K562 (cell line): ENCODE results near the gene SEPTIN12. TPM values are rescaled to one million over a fixed set of nuclear protein-coding genes. Genes with fewer than 3 reads are reported as not detected.
A peak's percentile ranks its signal among the peaks of the same experiment; 100 is the strongest.

Experiments
- ATAC-seq: fragments of 200-7000 bp; cut with Tn5 transposase; 3 replicates; pipeline ENCODE4 v1.9.1; 2020; ENCODE audit warnings: moderate library complexity
- BruUV-seq: library from RNA; stranded (reverse); fragments of 400-500 nt; replicated peaks from 2 replicates; lab custom pipeline; 2021; lab: Mats Ljungman, UMichigan
- CTCF ChIA-PET: fragments of 300-600 bp; formaldehyde crosslinking; extraction: SDS; loops from one replicate; lab custom pipeline; 2021; ENCODE audit warnings: low intra/inter-chr PET ratio; lab: Yijun Ruan, JAX
- POLR2A ChIA-PET: fragments of 300-600, 350-650 bp; sonication (Branson Sonifier 250); formaldehyde crosslinking; extraction: SDS; loops from one replicate; lab custom pipeline; 2021; ENCODE audit warnings: antibody characterized with exemption, inconsistent platforms; lab: Yijun Ruan, JAX
- DNase-seq, 4 experiments: peaks; one replicate each; pipeline versions ENCODE4 v3.0.0 to v3.0.0-alpha.2; 2011 to 2018; ENCODE audit warnings: low spot score in 3 of 4, mixed read lengths in 3 of 4; ENCODE audit errors: extremely low read depth in 1 of 4
- FAIRE-seq: peaks from 2 replicates; lab custom pipeline; 2011; peaks lifted over from hg19 to GRCh38; lab: Jason Lieb, UNC
- H2AFZ ChIP-seq: 2 replicates; pipeline ENCODE4 v1.6.0; 2011; ENCODE audit warnings: low read depth, low read length, control low read depth, inconsistent platforms
- H3K27ac ChIP-seq: fragments of 200-600 bp; 3 replicates; pipeline ENCODE4 v1.8.0; 2011; ENCODE audit warnings: low read depth, mild to moderate bottlenecking, control low read depth, inconsistent platforms, low read length, moderate library complexity, mixed read lengths; ENCODE audit errors: extremely low read depth
- H3K27me3 ChIP-seq, 2 experiments: fragments of 300-600 bp in 1 of 2; 2 replicates in 1 of 2; 3 replicates in 1 of 2; pipeline versions ENCODE4 v1.6.0 to v1.8.0; 2011; ENCODE audit warnings: inconsistent platforms in 2 of 2, low read length in 2 of 2, mild to moderate bottlenecking in 1 of 2, mixed read lengths in 1 of 2, moderate library complexity in 1 of 2; ENCODE audit not compliant: control insufficient read depth in 2 of 2, insufficient read depth in 2 of 2
- H3K36me3 ChIP-seq: fragments of 300-600 bp; 3 replicates; pipeline ENCODE4 v1.8.0; 2011; ENCODE audit warnings: mild to moderate bottlenecking, low read length, inconsistent platforms; ENCODE audit not compliant: control insufficient read depth, insufficient read depth
- H3K4me1 ChIP-seq, 2 experiments: fragments of 200-600 bp in 1 of 2; replicated peaks in 1 of 2; 2 replicates in 1 of 2; 3 replicates in 1 of 2; pipeline versions ENCODE4 v1.5.1 to v1.8.0; 2011; ENCODE audit warnings: inconsistent platforms in 2 of 2, low read length in 2 of 2, mild to moderate bottlenecking in 1 of 2, mixed read lengths in 1 of 2, moderate library complexity in 1 of 2; ENCODE audit not compliant: control insufficient read depth in 2 of 2, insufficient read depth in 2 of 2
- H3K4me2 ChIP-seq: 2 replicates; pipeline ENCODE4 v1.6.1; 2011; ENCODE audit warnings: low read length, control low read depth, inconsistent platforms, mixed read lengths; ENCODE audit not compliant: insufficient read depth
- H3K4me3 ChIP-seq: fragments of 200-600 bp; sonication (generic), shearing (Covaris generic); 2 replicates; pipeline ENCODE4 v1.5.1; 2016; ENCODE audit warnings: control low read depth, inconsistent platforms
- H3K79me2 ChIP-seq: fragments of 200-600 bp; 3 replicates; pipeline ENCODE4 v1.8.0; 2011; ENCODE audit warnings: low read length, inconsistent platforms; ENCODE audit not compliant: control insufficient read depth, insufficient read depth
- H3K9ac ChIP-seq, 2 experiments: 2 replicates each; pipeline versions ENCODE4 v1.6.0 to v1.6.1; 2011; ENCODE audit warnings: low read depth in 2 of 2, low read length in 2 of 2, control low read depth in 1 of 2, inconsistent platforms in 1 of 2, mild to moderate bottlenecking in 1 of 2, mixed read lengths in 1 of 2; ENCODE audit not compliant: insufficient read depth in 1 of 2
- H3K9me1 ChIP-seq: one replicate; pipeline ENCODE4 v1.6.0; 2011; ENCODE audit warnings: inconsistent platforms, mild to moderate bottlenecking, low read length, moderate library complexity; ENCODE audit not compliant: control insufficient read depth, insufficient read depth
- H3K9me3 ChIP-seq: replicated peaks from 2 replicates; pipeline ENCODE4 v1.5.1; 2011; ENCODE audit warnings: low read depth, low read length, inconsistent platforms; ENCODE audit not compliant: control insufficient read depth, insufficient read depth
- H4K20me1 ChIP-seq: replicated peaks from 2 replicates; pipeline ENCODE4 v1.6.1; 2011; ENCODE audit warnings: low read length, inconsistent platforms, mixed read lengths; ENCODE audit not compliant: control insufficient read depth, insufficient read depth
- CBFB ChIP-seq: sonication (generic); formaldehyde crosslinking; IDR thresholded peaks from 2 replicates; pipeline ENCODE4 v1.4.0; 2020; ENCODE audit warnings: mild to moderate bottlenecking, missing genetic modification reagents
- DEAF1 ChIP-seq: fragments of 450-650 bp; formaldehyde crosslinking; IDR thresholded peaks from 2 replicates; pipeline ENCODE4 v1.4.0; 2020; ENCODE audit warnings: mild to moderate bottlenecking, moderate library complexity
- HNRNPL ChIP-seq: fragments of 200-400 bp; formaldehyde crosslinking; IDR thresholded peaks from 2 replicates; pipeline ENCODE4 v1.6.1; 2017; ENCODE audit warnings: low read depth, mild to moderate bottlenecking, low read length
- HNRNPLL ChIP-seq: fragments of 200-400 bp; formaldehyde crosslinking; IDR thresholded peaks from 2 replicates; pipeline ENCODE4 v1.6.1; 2017; ENCODE audit warnings: low read length, low read depth, mild to moderate bottlenecking; ENCODE audit not compliant: poor library complexity, severe bottlenecking
- KAT7 ChIP-seq: sonication (generic); formaldehyde crosslinking; IDR thresholded peaks from 2 replicates; pipeline ENCODE4 v1.8.0; 2022; ENCODE audit warnings: missing genetic modification reagents, mild to moderate bottlenecking, borderline replicate concordance
- KDM1A ChIP-seq, 2 experiments: fragments of 450-650 bp; IDR thresholded peaks; 2 replicates each; pipeline ENCODE4 v1.6.1; 2016; ENCODE audit warnings: mild to moderate bottlenecking in 2 of 2
- MNT ChIP-seq, 2 experiments: fragments of 450-650 bp; conservative IDR thresholded peaks; 2 replicates each; pipeline ENCODE4 v1.6.1; 2017; ENCODE audit warnings: mild to moderate bottlenecking in 2 of 2, moderate library complexity in 2 of 2
- PCBP1 ChIP-seq: fragments of 200-400 bp; formaldehyde crosslinking; IDR thresholded peaks from 2 replicates; pipeline ENCODE4 v1.6.1; 2018; ENCODE audit warnings: mild to moderate bottlenecking, low read depth, low read length; ENCODE audit not compliant: poor library complexity, severe bottlenecking
- PYGO2 ChIP-seq: fragments of 450-650 bp; IDR thresholded peaks from 2 replicates; pipeline ENCODE4 v1.6.1; 2016; ENCODE audit warnings: mild to moderate bottlenecking, missing genetic modification characterization, moderate library complexity, missing compliant biosample characterization
- RAD21 ChIP-seq, 2 experiments: fragments of 250-450 bp in 1 of 2; fragments of 450-650 bp in 1 of 2; sonication (Bioruptor Pico) in 1 of 2; formaldehyde crosslinking in 1 of 2; IDR thresholded peaks in 1 of 2; conservative IDR thresholded peaks in 1 of 2; 2 replicates each; pipeline versions ENCODE4 v1.4.0 to v1.8.0; 2020 to 2022; ENCODE audit warnings: mild to moderate bottlenecking in 2 of 2, moderate library complexity in 1 of 2
- SOX6 ChIP-seq: fragments of 450-650 bp; IDR thresholded peaks from 2 replicates; pipeline ENCODE4 v1.6.1; 2014; ENCODE audit warnings: mild to moderate bottlenecking
- THRAP3 ChIP-seq: fragments of 450-650 bp; IDR thresholded peaks from 2 replicates; pipeline ENCODE4 v1.6.1; 2016; ENCODE audit warnings: mild to moderate bottlenecking, inconsistent platforms, borderline replicate concordance
- ZNF143 ChIP-seq: sonication (generic); formaldehyde crosslinking; IDR thresholded peaks from 2 replicates; pipeline ENCODE4 v1.9.0; 2022; ENCODE audit warnings: mild to moderate bottlenecking, missing genetic modification reagents
- WGBS: fragments of 100-300 bp; shearing (Covaris generic); methylation state at CpG from one replicate; pipeline ENCODE4 v1.1.6; 2016; ENCODE audit warnings: low coverage, mixed read lengths; ENCODE audit not compliant: insufficient coverage; ENCODE audit errors: missing lambda C conversion rate; 5-methylcytosine and 5-hydroxymethylcytosine counted together
- in situ Hi-C: fragments of 300-500 bp; cut with MboI; formaldehyde crosslinking; loops from 4 replicates; pipeline ENCODE4 v1.15.0; 2018; ENCODE audit warnings: inconsistent platforms, mixed read lengths
- intact Hi-C: fragments of 100-400 bp; cut with micrococcal nuclease; formaldehyde crosslinking; loops from 2 replicates; pipeline ENCODE4 v1.14.2; 2022
- polyA plus RNA-seq, 8 experiments: library from polyadenylated mRNA; depleted of rRNA in 4 of 8; stranded (reverse) in 5 of 8; unstranded in 3 of 8; fragments of >200 nt; fragmentation: Nextera tagmentation in 2 of 8; fragmentation: Illumina TruSeq in 1 of 8; extraction: Ambion mirVana in 2 of 8; extraction: Trizol in 1 of 8; gene quantifications; 2 replicates each; pipeline versions ENCODE4 v1.2.1 to v1.2.3, GENCODE V29; 2011 to 2014; ENCODE audit warnings: inconsistent platforms in 1 of 8, missing spikeins in 1 of 8
- total RNA-seq, 7 experiments: library from RNA; depleted of rRNA in 6 of 7; stranded (reverse); fragments of >200 nt in 6 of 7; fragmentation: Illumina TruSeq in 2 of 7; extraction: Trizol in 2 of 7; gene quantifications; 2 replicates each; pipeline versions ENCODE4 v1.2.1 to v1.2.3, GENCODE V29; 2011 to 2021; ENCODE audit warnings: low replicate concordance in 1 of 7
- TF ChIP-seq, protein P1 (sequence below): fragments of 450-650 bp; IDR thresholded peaks from 2 replicates; pipeline ENCODE4 v1.6.1; 2017; ENCODE audit warnings: antibody characterized with exemption, mild to moderate bottlenecking

SEPTIN12 gene
- total and polyA plus RNA-seq, 9 of the 15 experiments (the other 6 are each of a cell fraction or from before 2014, with no cell fraction given), result not detected

- in situ Hi-C loops (no loop called here), intact Hi-C loops (loop anchor here (5.0 kb wide), 1 partner anchor 114 kb away; the partner anchor contains the start of genes GLYR1 and UBN1)
- Histone ChIP-seq H3K36me3 (peaks cover 24% of the 10 kb centered on the region; the same call in 2 of the 3 replicates), H3K9me1 (no peaks in the 10 kb centered on the region), H2AFZ (peak overlapping the region; percentile 88), H3K4me1 (peaks cover 0 to 22% of the 10 kb centered on the region in 2 experiments; a peak in 3 of 5 replicates), H3K9me3 (no peaks in the 10 kb centered on the region), H3K79me2 (peaks cover 28% of the 10 kb centered on the region), H3K9ac (peak overlapping the region; percentile 83 to 93), H3K4me2 (peak overlapping the region; percentile 95), H3K27me3 (no peaks in the 10 kb centered on the region), H3K27ac (peak overlapping the region; percentile 71), H3K4me3 (peak overlapping the region; percentile 98), H4K20me1 (no peaks in the 10 kb centered on the region)
- WGBS, result under 1% methylated on average over 17 of the region's 19 CpGs
- ChIA-PET CTCF (interaction anchor here (0.6 kb wide), 1 partner anchor 84 kb away, joined by 3 read pairs; no protein-coding TSS in a partner anchor), POLR2A (interaction anchor here (1.3 to 1.9 kb wide), 4 partner anchors 8 to 54 kb away, joined by 3 to 9 read pairs (median 6); partner anchors contain the start of gene SEPTIN12)
- peak in 1 of 4 experiments; percentile 35 for DNase-seq
- peak; percentile 19 for ATAC-seq
- TSS peak; percentile 59 for BruUV-seq
- no peak for FAIRE-seq
- TF ChIP-seq RAD21 (CRISPR knock-in tag; conservative IDR thresholded peaks at IDR 0.05 in 1 of 2, IDR thresholded peaks at IDR 0.05 in 1 of 2) (no peak), HNRNPLL (no peak), THRAP3 (no peak), KAT7 (CRISPR knock-in tag) (0 out of 2 replicates have a peak, but pooled peaks have one; percentile 17), ZNF143 (no peak), DEAF1 (no peak), HNRNPL (no peak), PYGO2 (no peak), SOX6 (no peak), CBFB (CRISPR knock-in tag) (0 out of 2 replicates have a peak, but pooled peaks have one; percentile 9), MNT (conservative IDR thresholded peaks at IDR 0.05) (no peak), KDM1A (IDR thresholded peaks at IDR 0.05) (no peak), PCBP1 (peak; percentile 2)
- TF ChIP-seq, protein P1, sequence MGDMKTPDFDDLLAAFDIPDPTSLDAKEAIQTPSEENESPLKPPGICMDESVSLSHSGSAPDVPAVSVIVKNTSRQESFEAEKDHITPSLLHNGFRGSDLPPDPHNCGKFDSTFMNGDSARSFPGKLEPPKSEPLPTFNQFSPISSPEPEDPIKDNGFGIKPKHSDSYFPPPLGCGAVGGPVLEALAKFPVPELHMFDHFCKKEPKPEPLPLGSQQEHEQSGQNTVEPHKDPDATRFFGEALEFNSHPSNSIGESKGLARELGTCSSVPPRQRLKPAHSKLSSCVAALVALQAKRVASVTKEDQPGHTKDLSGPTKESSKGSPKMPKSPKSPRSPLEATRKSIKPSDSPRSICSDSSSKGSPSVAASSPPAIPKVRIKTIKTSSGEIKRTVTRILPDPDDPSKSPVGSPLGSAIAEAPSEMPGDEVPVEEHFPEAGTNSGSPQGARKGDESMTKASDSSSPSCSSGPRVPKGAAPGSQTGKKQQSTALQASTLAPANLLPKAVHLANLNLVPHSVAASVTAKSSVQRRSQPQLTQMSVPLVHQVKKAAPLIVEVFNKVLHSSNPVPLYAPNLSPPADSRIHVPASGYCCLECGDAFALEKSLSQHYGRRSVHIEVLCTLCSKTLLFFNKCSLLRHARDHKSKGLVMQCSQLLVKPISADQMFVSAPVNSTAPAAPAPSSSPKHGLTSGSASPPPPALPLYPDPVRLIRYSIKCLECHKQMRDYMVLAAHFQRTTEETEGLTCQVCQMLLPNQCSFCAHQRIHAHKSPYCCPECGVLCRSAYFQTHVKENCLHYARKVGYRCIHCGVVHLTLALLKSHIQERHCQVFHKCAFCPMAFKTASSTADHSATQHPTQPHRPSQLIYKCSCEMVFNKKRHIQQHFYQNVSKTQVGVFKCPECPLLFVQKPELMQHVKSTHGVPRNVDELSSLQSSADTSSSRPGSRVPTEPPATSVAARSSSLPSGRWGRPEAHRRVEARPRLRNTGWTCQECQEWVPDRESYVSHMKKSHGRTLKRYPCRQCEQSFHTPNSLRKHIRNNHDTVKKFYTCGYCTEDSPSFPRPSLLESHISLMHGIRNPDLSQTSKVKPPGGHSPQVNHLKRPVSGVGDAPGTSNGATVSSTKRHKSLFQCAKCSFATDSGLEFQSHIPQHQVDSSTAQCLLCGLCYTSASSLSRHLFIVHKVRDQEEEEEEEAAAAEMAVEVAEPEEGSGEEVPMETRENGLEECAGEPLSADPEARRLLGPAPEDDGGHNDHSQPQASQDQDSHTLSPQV, result 0 out of 2 replicates have a peak, but pooled peaks have one; percentile 17
Observed at GRCh38 chr16:4733747-4734062, 54.4 kb downstream of the SEPTIN12 start.
